H1 (cell line): ENCODE measurements around the gene ATM.

Experiments
- ATF3 ChIP-seq: IDR thresholded peaks from 2 replicates; pipeline ENCODE4 v1.6.1; 2011; ENCODE audit warnings: low read depth, mild to moderate bottlenecking, low read length; ENCODE audit not compliant: insufficient read depth
- CHD1 ChIP-seq: IDR thresholded peaks from 2 replicates; pipeline ENCODE4 v1.6.1; 2012; ENCODE audit warnings: low read depth, low read length, improper control_type of control experiment
- EP300 ChIP-seq, 2 experiments: IDR thresholded peaks; 1 replicate in 1 of 2; 2 replicates in 1 of 2; pipeline ENCODE4 v1.6.1; 2011 to 2012; ENCODE audit warnings: low read depth in 2 of 2, low read length in 2 of 2, mild to moderate bottlenecking in 2 of 2, borderline replicate concordance in 1 of 2, inconsistent platforms in 1 of 2, moderate library complexity in 1 of 2
- JUND ChIP-seq: IDR thresholded peaks from 2 replicates; pipeline ENCODE4 v1.6.1; 2011; ENCODE audit warnings: mild to moderate bottlenecking, improper control_type of control experiment, low read length
- MAFK ChIP-seq: IDR thresholded peaks from 2 replicates; pipeline ENCODE4 v1.6.1; 2012; ENCODE audit warnings: low read depth, mild to moderate bottlenecking, improper control_type of control experiment, low read length
- POLR2A ChIP-seq, 2 experiments: IDR thresholded peaks; 1 replicate in 1 of 2; 2 replicates in 1 of 2; pipeline ENCODE4 v1.6.1; 2011; ENCODE audit warnings: low read depth in 2 of 2, low read length in 2 of 2, mild to moderate bottlenecking in 2 of 2; ENCODE audit errors: control extremely low read depth in 1 of 2
- TAF1 ChIP-seq: IDR thresholded peaks from 2 replicates; pipeline ENCODE4 v1.6.1; 2011; ENCODE audit warnings: mild to moderate bottlenecking, low read depth, low read length
- ZNF274 ChIP-seq: IDR thresholded peaks from 2 replicates; pipeline ENCODE4 v1.7.0; 2012; ENCODE audit warnings: low read length, borderline replicate concordance; ENCODE audit errors: extremely low read depth

GRCh38 chr11:108213784-108214183 lies 9.1 kb upstream of the ATM start:
- TF ChIP-seq POLR2A (IDR thresholded peaks at IDR 0.05; ENCODE audit: control extremely low read depth in 1 of 2, low read depth in 2 of 2, low read length in 2 of 2), result no peak
- no peak for TF ChIP-seq MAFK
- no peak for TF ChIP-seq ZNF274
- no peak for TF ChIP-seq TAF1
- no peak for TF ChIP-seq EP300 (IDR thresholded peaks at IDR 0.05; ENCODE audit: borderline replicate concordance in 1 of 2, low read depth in 2 of 2, low read length in 2 of 2)
- TF ChIP-seq ATF3, result no peak
- no peak for TF ChIP-seq CHD1
- no peak for TF ChIP-seq JUND
